Mesothelial cell of epicardium (in vitro differentiated cells): Measurements from ENCODE around the gene TMEM108. TPM values are rescaled to one million over a fixed set of nuclear protein-coding genes. Genes with fewer than 3 reads are reported as not detected.

Experiments used
- DNase-seq, 2 experiments: peaks; one replicate each; pipeline ENCODE4 v3.0.0; 2021; ENCODE audit warnings: low spot score in 2 of 2; ENCODE audit not compliant: unreplicated experiment in 2 of 2
- H3K27ac Mint-ChIP-seq: 2 replicates; pipeline ENCODE4 v1.8.0; 2021; ENCODE audit warnings: mixed read lengths
- H3K27me3 Mint-ChIP-seq: 2 replicates; pipeline ENCODE4 v1.8.0; 2021; ENCODE audit warnings: low read depth, mixed read lengths
- H3K36me3 Mint-ChIP-seq: 2 replicates; pipeline ENCODE4 v1.8.0; 2021; ENCODE audit warnings: mixed read lengths
- H3K4me1 Mint-ChIP-seq: 2 replicates; pipeline ENCODE4 v1.8.0; 2021; ENCODE audit warnings: mixed read lengths
- H3K4me3 Mint-ChIP-seq: 2 replicates; pipeline ENCODE4 v1.8.0; 2021; ENCODE audit warnings: mild to moderate bottlenecking, moderate library complexity, mixed read lengths
- H3K9me3 Mint-ChIP-seq: 2 replicates; pipeline ENCODE4 v1.8.0; 2021; ENCODE audit warnings: mixed read lengths
- CTCF ChIP-seq: fragments of 200-600 bp; sonication (generic); IDR thresholded peaks from one replicate; pipeline ENCODE4 v1.5.0; 2021; ENCODE audit warnings: antibody characterized with exemption; ENCODE audit not compliant: unreplicated experiment
- total RNA-seq: library from RNA; stranded (reverse); gene quantifications from 3 replicates; pipeline ENCODE4 v1.2.1, GENCODE V29; 2021

TMEM108 gene
- total RNA-seq, 1 donor from 2014 or later, result 17.3 TPM

GRCh38 chr3:133237380-133237779, 199.2 kb downstream of the TMEM108 start:
- DNase-seq, result no peak
- H3K36me3 Mint-ChIP-seq, result peaks cover 2% of the 10 kb centered on the region
- H3K27ac Mint-ChIP-seq, result no peak overlapping the region
- no peak overlapping the region for H3K4me3 Mint-ChIP-seq
- H3K9me3 Mint-ChIP-seq, result peaks cover 6% of the 10 kb centered on the region
- no peak for TF ChIP-seq CTCF
- peaks cover 10% of the 10 kb centered on the region for H3K4me1 Mint-ChIP-seq
- peaks cover 1% of the 10 kb centered on the region for H3K27me3 Mint-ChIP-seq

- Mint-ChIP-seq H3K4me3 (no peak overlapping the region), H3K36me3 (peaks cover 2% of the 10 kb centered on the region), H3K27ac (peak overlapping the region; percentile 3)
Observed at GRCh38 chr3:133238015-133238414, 199.8 kb downstream of the TMEM108 start.

GRCh38 chr3:133246119-133246518, 207.9 kb downstream of the TMEM108 start:
- H3K27ac Mint-ChIP-seq, result no peak overlapping the region
- no peak overlapping the region for H3K4me3 Mint-ChIP-seq
- no peak for DNase-seq
- no peaks in the 10 kb centered on the region for H3K4me1 Mint-ChIP-seq
- peaks cover 1% of the 10 kb centered on the region for H3K27me3 Mint-ChIP-seq
- H3K36me3 Mint-ChIP-seq, result peaks cover 2% of the 10 kb centered on the region
- peaks cover 3% of the 10 kb centered on the region for H3K9me3 Mint-ChIP-seq
- no peak for TF ChIP-seq CTCF

More at GRCh38 chr3:133238015-133238414, 199.8 kb downstream of the TMEM108 start:
- H3K9me3 Mint-ChIP-seq, result peaks cover 6% of the 10 kb centered on the region
- TF ChIP-seq CTCF, result no peak
- DNase-seq, result no peak
- H3K4me1 Mint-ChIP-seq, result peaks cover 10% of the 10 kb centered on the region
- peaks cover 1% of the 10 kb centered on the region for H3K27me3 Mint-ChIP-seq

GRCh38 chr3:133246773-133247172, 208.6 kb downstream of the TMEM108 start:
- TF ChIP-seq CTCF, result no peak
- Mint-ChIP-seq H3K27ac (no peak overlapping the region), H3K4me1 (no peaks in the 10 kb centered on the region), H3K9me3 (no peaks in the 10 kb centered on the region), H3K27me3 (no peaks in the 10 kb centered on the region), H3K36me3 (no peaks in the 10 kb centered on the region), H3K4me3 (no peak overlapping the region)
- no peak for DNase-seq

- H3K36me3 Mint-ChIP-seq, result no peaks in the 10 kb centered on the region
- H3K4me1 Mint-ChIP-seq, result no peaks in the 10 kb centered on the region
- peaks cover 3% of the 10 kb centered on the region for H3K27me3 Mint-ChIP-seq
- no peak overlapping the region for H3K4me3 Mint-ChIP-seq
- no peak overlapping the region for H3K27ac Mint-ChIP-seq
- H3K9me3 Mint-ChIP-seq, result no peaks in the 10 kb centered on the region
- no peak for TF ChIP-seq CTCF
- no peak for DNase-seq
Observed at GRCh38 chr3:133248389-133248788, 210.2 kb downstream of the TMEM108 start.

- no peaks in the 10 kb centered on the region for H3K36me3 Mint-ChIP-seq
- no peak for DNase-seq
- no peaks in the 10 kb centered on the region for H3K4me1 Mint-ChIP-seq
- no peak overlapping the region for H3K4me3 Mint-ChIP-seq
- no peak overlapping the region for H3K27ac Mint-ChIP-seq
- no peaks in the 10 kb centered on the region for H3K9me3 Mint-ChIP-seq
- TF ChIP-seq CTCF, result no peak
- peaks cover 6% of the 10 kb centered on the region for H3K27me3 Mint-ChIP-seq
Observed at GRCh38 chr3:133249490-133249889, 211.3 kb downstream of the TMEM108 start.
